Activated CD8-positive, alpha-beta memory T cell treated with anti-CD3 and anti-CD28 coated beads for 1 hour (primary cell): ENCODE results near the gene IRAK1BP1.
"Not testable (repeated sequence)": the region's sequence is repeated elsewhere in the genome, so short reads cannot be mapped to it uniquely, and the experiment has no call there.

Experiments
- DNase-seq, 2 donors: peaks; one replicate each; pipeline ENCODE4 v3.0.0-alpha.2; 2020; ENCODE audit warnings: low read depth in 1 of 2; ENCODE audit errors: extremely low read depth in 1 of 2

IRAK1BP1 gene

GRCh38 chr6:78867370-78868040, at the start of gene IRAK1BP1:
Gene IRAK1BP1, plus strand, starts transcription at chr6:78867551. Its CDS starts 26 bp downstream, at chr6:78867577.
- DNase-seq: peak; percentile 14 to 59

- DNase-seq: no peak
These were observed 43.3 kb upstream of the IRAK1BP1 start for GRCh38 chr6:78824045-78824444.

GRCh38 chr6:78829407-78829806, 37.9 kb upstream of the IRAK1BP1 start:
- no peak for DNase-seq

- no peak for DNase-seq
These were observed 36.5 kb upstream of the IRAK1BP1 start for GRCh38 chr6:78830805-78831204.

GRCh38 chr6:78831492-78831891, 35.9 kb upstream of the IRAK1BP1 start:
- no peak for DNase-seq

- no peak for DNase-seq
These were observed 35.1 kb upstream of the IRAK1BP1 start for GRCh38 chr6:78832091-78832808.

- DNase-seq: no peak
These were observed 31.5 kb upstream of the IRAK1BP1 start for GRCh38 chr6:78835817-78836216.

GRCh38 chr6:78836598-78836997, 30.8 kb upstream of the IRAK1BP1 start:
- no peak for DNase-seq

GRCh38 chr6:78841111-78841510, 26.2 kb upstream of the IRAK1BP1 start:
- DNase-seq: no peak

- no peak for DNase-seq
These were observed 24.4 kb upstream of the IRAK1BP1 start for GRCh38 chr6:78842953-78843352.

- DNase-seq: no peak
These were observed 22.5 kb upstream of the IRAK1BP1 start for GRCh38 chr6:78844899-78845298.

- no peak for DNase-seq
These were observed 21.8 kb upstream of the IRAK1BP1 start for GRCh38 chr6:78845567-78845966.

- DNase-seq: no peak
These were observed 16.7 kb upstream of the IRAK1BP1 start for GRCh38 chr6:78850621-78851020.

- no peak for DNase-seq
These were observed 16.2 kb upstream of the IRAK1BP1 start for GRCh38 chr6:78851156-78851555.

GRCh38 chr6:78854546-78854945, 12.8 kb upstream of the IRAK1BP1 start:
- DNase-seq: no peak

GRCh38 chr6:78858339-78858938, 8.9 kb upstream of the IRAK1BP1 start:
- not testable (repeated sequence) for DNase-seq

GRCh38 chr6:78861509-78861908, 5.8 kb upstream of the IRAK1BP1 start:
- DNase-seq: no peak

- DNase-seq: no peak
These were observed 3.8 kb upstream of the IRAK1BP1 start for GRCh38 chr6:78863576-78863975.

GRCh38 chr6:78864957-78865356, 2.4 kb upstream of the IRAK1BP1 start:
- DNase-seq: no peak

GRCh38 chr6:78867020-78867369, 356 bp upstream of the IRAK1BP1 start:
- no peak for DNase-seq

- no peak for DNase-seq
These were observed 765 bp downstream of the IRAK1BP1 start for GRCh38 chr6:78868116-78868515.

- no peak for DNase-seq
These were observed 8.2 kb downstream of the IRAK1BP1 start for GRCh38 chr6:78875505-78875904.
